ENCODE results near the gene AUTS2. TPM values are rescaled to one million over a fixed set of nuclear protein-coding genes. Genes with fewer than 3 reads are reported as not detected.

AUTS2 gene
- polyA plus RNA-seq, 1 donor (not counting 4 experiments of a cell fraction or from before 2014, with no cell fraction given), result 4.7 TPM

DNA sequence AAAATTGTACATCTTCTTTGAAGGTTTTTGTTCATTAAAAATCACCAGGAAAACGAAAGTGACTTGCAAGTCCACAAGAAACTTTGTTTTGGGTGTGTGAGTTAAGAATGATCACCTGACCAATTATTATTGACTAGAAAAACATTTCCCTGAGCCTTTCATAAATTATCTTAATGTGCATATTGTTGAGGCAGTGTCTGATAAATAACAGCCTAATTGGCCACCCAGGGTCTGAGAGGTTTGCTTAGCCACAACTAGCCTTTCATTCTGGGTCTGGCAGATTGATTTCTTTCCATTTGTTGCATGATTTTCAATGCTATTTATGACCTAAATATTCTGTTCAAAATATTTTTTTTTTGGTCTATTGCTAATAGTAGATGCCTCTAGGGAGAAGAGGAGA is 152.8 kb downstream of the AUTS2 start:
- Histone ChIP-seq H3K27me3 (ENCODE audit: control insufficient read depth, extremely low read depth, insufficient read depth, low read length) (no peaks in the 10 kb centered on the region), H3K4me3 (ENCODE audit: control insufficient read depth in 2 of 3, extremely low read depth in 1 of 3, insufficient read depth in 2 of 3, low read depth in 1 of 3, low read length in 3 of 3) (no peak overlapping the region), H3K79me2 (ENCODE audit: control insufficient read depth, insufficient read depth, low read length) (no peaks in the 10 kb centered on the region), H2AFZ (ENCODE audit: control insufficient read depth, low read length) (no peak overlapping the region), H4K20me1 (ENCODE audit: control insufficient read depth, extremely low read depth, insufficient read depth, low read length) (no peaks in the 10 kb centered on the region), H3K9me1 (ENCODE audit: control insufficient read depth, extremely low read depth, insufficient read depth, low read length) (no peaks in the 10 kb centered on the region), H3K4me1 (ENCODE audit: control insufficient read depth, extremely low read depth, insufficient read depth, low read length) (peaks cover 10% of the 10 kb centered on the region), H3K27ac (ENCODE audit: control insufficient read depth, insufficient read depth, low read length) (no peak overlapping the region), H3K36me3 (ENCODE audit: control insufficient read depth in 2 of 2, extremely low read depth in 1 of 2, insufficient read depth in 2 of 2, low read length in 2 of 2) (no peaks in the 10 kb centered on the region), H3K4me2 (ENCODE audit: control insufficient read depth, extremely low read depth, insufficient read depth, low read depth, low read length) (no peak overlapping the region), H3K9me3 (ENCODE audit: control insufficient read depth, low read depth, low read length) (no peaks in the 10 kb centered on the region), H3K9ac (ENCODE audit: control insufficient read depth, extremely low read depth, insufficient read depth, low read length) (no peak overlapping the region)
- FAIRE-seq (no peak), DNase-seq (ENCODE audit: low read depth, low spot score) (no peak)
- no peak for TF ChIP-seq EZH2 (IDR thresholded peaks at IDR 0.05; ENCODE audit: low read length)
- TF ChIP-seq CTCF (optimal IDR thresholded peaks at IDR 0.05 in 1 of 3, IDR thresholded peaks at IDR 0.05 in 1 of 3, conservative IDR thresholded peaks at IDR 0.05 in 1 of 3; ENCODE audit: extremely low read depth in 1 of 3, insufficient read depth in 2 of 3, low read length in 3 of 3), result no peak
- dilution Hi-C loops (cut with MboI; ENCODE audit: extremely low pct_ligation_motif_present, low sequenced_read_pairs), result no loop called here

DNA sequence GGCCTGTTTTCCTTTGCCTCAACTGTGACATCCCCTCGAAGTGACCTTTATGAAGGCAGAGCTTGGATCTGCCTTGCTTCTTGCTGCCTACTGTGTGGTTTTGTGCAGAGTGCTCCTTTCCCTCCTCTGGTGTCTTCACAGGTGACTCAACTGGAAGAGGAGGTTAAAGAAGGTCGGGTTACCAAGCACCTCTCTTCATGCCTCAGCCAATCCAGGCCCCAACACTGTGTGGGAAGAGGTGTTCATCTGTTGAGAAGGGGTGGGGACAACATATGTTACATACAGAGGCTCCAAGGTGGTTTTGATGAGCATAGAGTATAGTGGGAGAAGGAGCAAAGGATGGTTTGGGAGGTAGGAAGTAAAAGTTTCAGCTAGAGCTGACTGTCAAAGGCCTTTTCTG is 155.7 kb downstream of the AUTS2 start:
- no peaks in the 10 kb centered on the region for H3K9me3 ChIP-seq (ENCODE audit: control insufficient read depth, low read depth, low read length)
- H3K4me2 ChIP-seq (ENCODE audit: control insufficient read depth, extremely low read depth, insufficient read depth, low read depth, low read length), result no peak overlapping the region
- H3K27ac ChIP-seq (ENCODE audit: control insufficient read depth, insufficient read depth, low read length), result no peak overlapping the region
- DNase-seq (ENCODE audit: low read depth, low spot score) (no peak), FAIRE-seq (no peak)
- dilution Hi-C loops (cut with MboI; ENCODE audit: extremely low pct_ligation_motif_present, low sequenced_read_pairs), result no loop called here
- H4K20me1 ChIP-seq (ENCODE audit: control insufficient read depth, extremely low read depth, insufficient read depth, low read length), result no peaks in the 10 kb centered on the region
- H3K36me3 ChIP-seq (ENCODE audit: control insufficient read depth in 2 of 2, extremely low read depth in 1 of 2, insufficient read depth in 2 of 2, low read length in 2 of 2), result no peaks in the 10 kb centered on the region
- H3K4me3 ChIP-seq (ENCODE audit: control insufficient read depth in 2 of 3, extremely low read depth in 1 of 3, insufficient read depth in 2 of 3, low read depth in 1 of 3, low read length in 3 of 3), result no peak overlapping the region
- no peaks in the 10 kb centered on the region for H3K79me2 ChIP-seq (ENCODE audit: control insufficient read depth, insufficient read depth, low read length)
- H2AFZ ChIP-seq (ENCODE audit: control insufficient read depth, low read length), result no peak overlapping the region
- TF ChIP-seq CTCF (optimal IDR thresholded peaks at IDR 0.05 in 1 of 3, IDR thresholded peaks at IDR 0.05 in 1 of 3, conservative IDR thresholded peaks at IDR 0.05 in 1 of 3; ENCODE audit: extremely low read depth in 1 of 3, insufficient read depth in 2 of 3, low read length in 3 of 3), result no peak
- no peak overlapping the region for H3K9ac ChIP-seq (ENCODE audit: control insufficient read depth, extremely low read depth, insufficient read depth, low read length)
- H3K4me1 ChIP-seq (ENCODE audit: control insufficient read depth, extremely low read depth, insufficient read depth, low read length), result peaks cover 2% of the 10 kb centered on the region
- H3K9me1 ChIP-seq (ENCODE audit: control insufficient read depth, extremely low read depth, insufficient read depth, low read length), result no peaks in the 10 kb centered on the region
- H3K27me3 ChIP-seq (ENCODE audit: control insufficient read depth, extremely low read depth, insufficient read depth, low read length), result no peaks in the 10 kb centered on the region
